Measurements from ENCODE around the gene BTF3.

The BTF3 gene

DNA sequence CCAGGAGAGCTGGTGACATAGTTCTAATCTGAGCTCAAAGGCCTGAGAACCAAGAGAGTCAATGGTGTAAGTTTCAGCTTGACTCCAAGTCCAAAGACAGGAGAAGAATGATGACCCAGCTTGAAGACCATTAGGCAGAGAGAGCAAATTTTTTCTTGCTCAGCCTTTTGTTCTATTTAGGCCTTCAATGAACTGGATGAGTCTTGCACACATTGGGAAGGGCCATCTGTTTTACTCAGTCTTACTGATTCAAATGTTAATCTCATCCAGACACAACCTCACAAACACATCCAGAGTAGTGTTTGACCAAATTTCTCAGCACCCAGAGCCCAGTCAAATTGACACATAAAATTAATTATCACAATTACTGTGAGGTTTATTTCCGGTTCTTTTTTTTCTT is 7.1 kb upstream of the BTF3 start:
- TF ChIP-seq, protein P1, sequence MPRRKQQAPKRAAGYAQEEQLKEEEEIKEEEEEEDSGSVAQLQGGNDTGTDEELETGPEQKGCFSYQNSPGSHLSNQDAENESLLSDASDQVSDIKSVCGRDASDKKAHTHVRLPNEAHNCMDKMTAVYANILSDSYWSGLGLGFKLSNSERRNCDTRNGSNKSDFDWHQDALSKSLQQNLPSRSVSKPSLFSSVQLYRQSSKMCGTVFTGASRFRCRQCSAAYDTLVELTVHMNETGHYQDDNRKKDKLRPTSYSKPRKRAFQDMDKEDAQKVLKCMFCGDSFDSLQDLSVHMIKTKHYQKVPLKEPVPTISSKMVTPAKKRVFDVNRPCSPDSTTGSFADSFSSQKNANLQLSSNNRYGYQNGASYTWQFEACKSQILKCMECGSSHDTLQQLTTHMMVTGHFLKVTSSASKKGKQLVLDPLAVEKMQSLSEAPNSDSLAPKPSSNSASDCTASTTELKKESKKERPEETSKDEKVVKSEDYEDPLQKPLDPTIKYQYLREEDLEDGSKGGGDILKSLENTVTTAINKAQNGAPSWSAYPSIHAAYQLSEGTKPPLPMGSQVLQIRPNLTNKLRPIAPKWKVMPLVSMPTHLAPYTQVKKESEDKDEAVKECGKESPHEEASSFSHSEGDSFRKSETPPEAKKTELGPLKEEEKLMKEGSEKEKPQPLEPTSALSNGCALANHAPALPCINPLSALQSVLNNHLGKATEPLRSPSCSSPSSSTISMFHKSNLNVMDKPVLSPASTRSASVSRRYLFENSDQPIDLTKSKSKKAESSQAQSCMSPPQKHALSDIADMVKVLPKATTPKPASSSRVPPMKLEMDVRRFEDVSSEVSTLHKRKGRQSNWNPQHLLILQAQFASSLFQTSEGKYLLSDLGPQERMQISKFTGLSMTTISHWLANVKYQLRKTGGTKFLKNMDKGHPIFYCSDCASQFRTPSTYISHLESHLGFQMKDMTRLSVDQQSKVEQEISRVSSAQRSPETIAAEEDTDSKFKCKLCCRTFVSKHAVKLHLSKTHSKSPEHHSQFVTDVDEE (CRISPR knock-in tag; IDR thresholded peaks at IDR 0.05) = no peak
- TF ChIP-seq ZFP30 (CRISPR knock-in tag; IDR thresholded peaks at IDR 0.05) = no peak
- TF ChIP-seq ZFP3 (CRISPR knock-in tag; IDR thresholded peaks at IDR 0.05) = no peak
- no peak for TF ChIP-seq ISL1 (CRISPR knock-in tag; IDR thresholded peaks at IDR 0.05)
- no peak for TF ChIP-seq ZNF565 (CRISPR knock-in tag; conservative IDR thresholded peaks at IDR 0.05; ENCODE audit: low read depth)
- TF ChIP-seq, protein P2, sequence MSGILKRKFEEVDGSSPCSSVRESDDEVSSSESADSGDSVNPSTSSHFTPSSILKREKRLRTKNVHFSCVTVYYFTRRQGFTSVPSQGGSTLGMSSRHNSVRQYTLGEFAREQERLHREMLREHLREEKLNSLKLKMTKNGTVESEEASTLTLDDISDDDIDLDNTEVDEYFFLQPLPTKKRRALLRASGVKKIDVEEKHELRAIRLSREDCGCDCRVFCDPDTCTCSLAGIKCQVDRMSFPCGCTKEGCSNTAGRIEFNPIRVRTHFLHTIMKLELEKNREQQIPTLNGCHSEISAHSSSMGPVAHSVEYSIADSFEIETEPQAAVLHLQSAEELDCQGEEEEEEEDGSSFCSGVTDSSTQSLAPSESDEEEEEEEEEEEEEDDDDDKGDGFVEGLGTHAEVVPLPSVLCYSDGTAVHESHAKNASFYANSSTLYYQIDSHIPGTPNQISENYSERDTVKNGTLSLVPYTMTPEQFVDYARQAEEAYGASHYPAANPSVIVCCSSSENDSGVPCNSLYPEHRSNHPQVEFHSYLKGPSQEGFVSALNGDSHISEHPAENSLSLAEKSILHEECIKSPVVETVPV (CRISPR knock-in tag; IDR thresholded peaks at IDR 0.05) = no peak
- TF ChIP-seq ZC3H10 (CRISPR knock-in tag; IDR thresholded peaks at IDR 0.05) = no peak
- no peak for TF ChIP-seq RARB (CRISPR knock-in tag; IDR thresholded peaks at IDR 0.05)
- TF ChIP-seq BACH2 (CRISPR knock-in tag; IDR thresholded peaks at IDR 0.05; ENCODE audit: borderline replicate concordance) = no peak

DNA sequence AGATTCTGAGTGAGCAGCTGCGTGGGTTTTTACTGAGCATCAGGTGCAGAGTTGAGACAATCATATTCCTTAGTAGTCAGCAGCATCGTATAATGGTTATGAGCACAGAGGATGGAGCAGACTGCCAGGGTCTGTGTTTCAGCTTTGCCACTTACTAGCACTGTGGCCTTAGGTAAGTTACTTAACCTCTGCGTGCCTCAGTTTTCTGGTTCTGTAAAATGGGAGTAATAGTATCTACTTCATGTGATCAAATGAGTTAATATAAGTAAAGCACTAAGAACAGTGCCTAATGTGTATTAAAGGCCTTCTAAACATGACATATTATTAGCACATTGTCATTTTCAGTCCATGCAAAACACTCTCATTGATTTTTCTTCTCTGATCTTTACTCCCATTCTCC is 4.8 kb upstream of the BTF3 start:
- no peak for TF ChIP-seq OSR1 (CRISPR knock-in tag; IDR thresholded peaks at IDR 0.05)
- no peak for TF ChIP-seq ZNF565 (CRISPR knock-in tag; conservative IDR thresholded peaks at IDR 0.05; ENCODE audit: low read depth)
- no peak for TF ChIP-seq GLIS3 (CRISPR knock-in tag; IDR thresholded peaks at IDR 0.05)
- TF ChIP-seq, protein P3, sequence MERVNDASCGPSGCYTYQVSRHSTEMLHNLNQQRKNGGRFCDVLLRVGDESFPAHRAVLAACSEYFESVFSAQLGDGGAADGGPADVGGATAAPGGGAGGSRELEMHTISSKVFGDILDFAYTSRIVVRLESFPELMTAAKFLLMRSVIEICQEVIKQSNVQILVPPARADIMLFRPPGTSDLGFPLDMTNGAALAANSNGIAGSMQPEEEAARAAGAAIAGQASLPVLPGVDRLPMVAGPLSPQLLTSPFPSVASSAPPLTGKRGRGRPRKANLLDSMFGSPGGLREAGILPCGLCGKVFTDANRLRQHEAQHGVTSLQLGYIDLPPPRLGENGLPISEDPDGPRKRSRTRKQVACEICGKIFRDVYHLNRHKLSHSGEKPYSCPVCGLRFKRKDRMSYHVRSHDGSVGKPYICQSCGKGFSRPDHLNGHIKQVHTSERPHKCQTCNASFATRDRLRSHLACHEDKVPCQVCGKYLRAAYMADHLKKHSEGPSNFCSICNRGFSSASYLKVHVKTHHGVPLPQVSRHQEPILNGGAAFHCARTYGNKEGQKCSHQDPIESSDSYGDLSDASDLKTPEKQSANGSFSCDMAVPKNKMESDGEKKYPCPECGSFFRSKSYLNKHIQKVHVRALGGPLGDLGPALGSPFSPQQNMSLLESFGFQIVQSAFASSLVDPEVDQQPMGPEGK (CRISPR knock-in tag; IDR thresholded peaks at IDR 0.05; ENCODE audit: borderline replicate concordance) = no peak
- no peak for TF ChIP-seq ISL1 (CRISPR knock-in tag; IDR thresholded peaks at IDR 0.05)
- no peak for ATAC-seq

More for the DNA sequence above, 7.1 kb upstream of the BTF3 start:
- ATAC-seq = no peak

DNA sequence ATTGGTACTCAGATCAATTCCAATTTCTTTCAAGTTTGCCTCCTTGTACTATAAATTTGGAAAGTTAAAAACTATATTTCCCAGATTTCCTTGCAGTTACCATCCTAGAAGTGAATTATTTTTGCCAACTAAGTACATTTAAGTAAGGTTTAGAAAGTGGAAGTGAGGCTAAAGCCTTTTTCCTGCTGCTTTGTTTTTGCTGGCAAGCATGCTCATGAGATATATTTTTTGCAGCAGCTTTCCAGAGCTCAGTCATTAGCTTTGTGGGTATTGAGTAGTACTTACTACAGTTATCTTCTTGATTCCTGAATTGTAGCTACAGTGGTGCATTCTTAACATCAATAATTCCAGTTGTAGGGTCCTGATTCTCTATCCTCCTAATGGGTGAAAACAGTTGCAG is 3.5 kb upstream of the BTF3 start:
- TF ChIP-seq ARNTL (CRISPR knock-in tag; IDR thresholded peaks at IDR 0.05; ENCODE audit: borderline replicate concordance, low read depth) (no peak), TCF4 (CRISPR knock-in tag; IDR thresholded peaks at IDR 0.05; ENCODE audit: borderline replicate concordance) (no peak), ZFP30 (CRISPR knock-in tag; IDR thresholded peaks at IDR 0.05) (no peak), CSDC2 (CRISPR knock-in tag; IDR thresholded peaks at IDR 0.05) (no peak), ZNF70 (CRISPR knock-in tag; IDR thresholded peaks at IDR 0.05) (no peak), ESRRG (CRISPR knock-in tag; IDR thresholded peaks at IDR 0.05) (no peak), ZNF8 (CRISPR knock-in tag; IDR thresholded peaks at IDR 0.05) (no peak), RARB (CRISPR knock-in tag; IDR thresholded peaks at IDR 0.05) (no peak)
- TF ChIP-seq, protein P2 (CRISPR knock-in tag; IDR thresholded peaks at IDR 0.05) = no peak
- TF ChIP-seq, protein P4, sequence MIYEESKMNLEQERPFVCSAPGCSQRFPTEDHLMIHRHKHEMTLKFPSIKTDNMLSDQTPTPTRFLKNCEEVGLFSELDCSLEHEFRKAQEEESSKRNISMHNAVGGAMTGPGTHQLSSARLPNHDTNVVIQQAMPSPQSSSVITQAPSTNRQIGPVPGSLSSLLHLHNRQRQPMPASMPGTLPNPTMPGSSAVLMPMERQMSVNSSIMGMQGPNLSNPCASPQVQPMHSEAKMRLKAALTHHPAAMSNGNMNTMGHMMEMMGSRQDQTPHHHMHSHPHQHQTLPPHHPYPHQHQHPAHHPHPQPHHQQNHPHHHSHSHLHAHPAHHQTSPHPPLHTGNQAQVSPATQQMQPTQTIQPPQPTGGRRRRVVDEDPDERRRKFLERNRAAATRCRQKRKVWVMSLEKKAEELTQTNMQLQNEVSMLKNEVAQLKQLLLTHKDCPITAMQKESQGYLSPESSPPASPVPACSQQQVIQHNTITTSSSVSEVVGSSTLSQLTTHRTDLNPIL (CRISPR knock-in tag; IDR thresholded peaks at IDR 0.05; ENCODE audit: low read depth) = no peak
- TF ChIP-seq, protein P5, sequence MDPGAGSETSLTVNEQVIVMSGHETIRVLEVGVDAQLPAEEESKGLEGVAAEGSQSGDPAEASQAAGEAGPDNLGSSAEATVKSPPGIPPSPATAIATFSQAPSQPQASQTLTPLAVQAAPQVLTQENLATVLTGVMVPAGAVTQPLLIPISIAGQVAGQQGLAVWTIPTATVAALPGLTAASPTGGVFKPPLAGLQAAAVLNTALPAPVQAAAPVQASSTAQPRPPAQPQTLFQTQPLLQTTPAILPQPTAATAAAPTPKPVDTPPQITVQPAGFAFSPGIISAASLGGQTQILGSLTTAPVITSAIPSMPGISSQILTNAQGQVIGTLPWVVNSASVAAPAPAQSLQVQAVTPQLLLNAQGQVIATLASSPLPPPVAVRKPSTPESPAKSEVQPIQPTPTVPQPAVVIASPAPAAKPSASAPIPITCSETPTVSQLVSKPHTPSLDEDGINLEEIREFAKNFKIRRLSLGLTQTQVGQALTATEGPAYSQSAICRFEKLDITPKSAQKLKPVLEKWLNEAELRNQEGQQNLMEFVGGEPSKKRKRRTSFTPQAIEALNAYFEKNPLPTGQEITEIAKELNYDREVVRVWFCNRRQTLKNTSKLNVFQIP (CRISPR knock-in tag; IDR thresholded peaks at IDR 0.05; ENCODE audit: borderline replicate concordance, low read depth) = no peak
- ATAC-seq = no peak
